K562 (cell line): ENCODE data around the gene CUEDC2. TPM values are rescaled to one million over a fixed set of nuclear protein-coding genes. Genes with fewer than 3 reads are reported as not detected.

Experiments used
- AFF4 ChIP-seq: sonication (generic); formaldehyde crosslinking; IDR thresholded peaks from 2 replicates; pipeline ENCODE4 v1.8.0; 2023; ENCODE audit warnings: mild to moderate bottlenecking, missing genetic modification reagents
- BRCA1 ChIP-seq, 2 experiments: fragments of 450-650 bp in 1 of 2; sonication (generic) in 1 of 2; formaldehyde crosslinking in 1 of 2; IDR thresholded peaks; 2 replicates each; pipeline versions ENCODE4 v1.5.0 to v1.6.1; 2017 to 2020; ENCODE audit warnings: mild to moderate bottlenecking in 1 of 2, missing genetic modification reagents in 1 of 2
- CHAMP1 ChIP-seq: fragments of 450-650 bp; IDR thresholded peaks from 2 replicates; pipeline ENCODE4 v1.6.1; 2016; ENCODE audit warnings: mild to moderate bottlenecking
- DDX20 ChIP-seq: fragments of 450-650 bp; IDR thresholded peaks from 2 replicates; pipeline ENCODE4 v1.6.1; 2016; ENCODE audit warnings: missing genetic modification characterization, low read depth, mild to moderate bottlenecking, missing compliant biosample characterization, moderate library complexity
- HNRNPK ChIP-seq: fragments of 200-400 bp; formaldehyde crosslinking; IDR thresholded peaks from one replicate; pipeline ENCODE4 v1.6.1; 2018; ENCODE audit warnings: mild to moderate bottlenecking, low read depth, low read length; ENCODE audit not compliant: poor library complexity, severe bottlenecking
- MAZ ChIP-seq, 2 experiments: fragments of 450-650 bp in 1 of 2; sonication (generic) in 1 of 2; formaldehyde crosslinking; IDR thresholded peaks in 1 of 2; conservative IDR thresholded peaks in 1 of 2; 2 replicates each; pipeline versions ENCODE4 v1.4.0 to v1.5.0; 2020; ENCODE audit warnings: mild to moderate bottlenecking in 1 of 2, missing genetic modification reagents in 1 of 2
- RBM34 ChIP-seq: fragments of 200-400 bp; formaldehyde crosslinking; IDR thresholded peaks from 2 replicates; pipeline ENCODE4 v1.6.1; 2018; ENCODE audit warnings: low read length, borderline replicate concordance; ENCODE audit not compliant: insufficient read depth
- SMARCA4 ChIP-seq: fragments of 450-650 bp; IDR thresholded peaks from 2 replicates; pipeline ENCODE4 v1.6.1; 2016
- U2AF2 ChIP-seq: fragments of 200-400 bp; formaldehyde crosslinking; optimal IDR thresholded peaks from 2 replicates; pipeline ENCODE3; 2017; ENCODE audit warnings: low read depth, mild to moderate bottlenecking, low read length
- ZBTB9 ChIP-seq: fragments of 450-650 bp; formaldehyde crosslinking; IDR thresholded peaks from 2 replicates; pipeline ENCODE4 v1.4.0; 2020; ENCODE audit warnings: mild to moderate bottlenecking, moderate library complexity
- polyA plus RNA-seq, 8 experiments: library from polyadenylated mRNA; depleted of rRNA in 4 of 8; stranded (reverse) in 5 of 8; unstranded in 3 of 8; fragments of >200 nt; fragmentation: Nextera tagmentation in 2 of 8; fragmentation: Illumina TruSeq in 1 of 8; extraction: Ambion mirVana in 2 of 8; extraction: Trizol in 1 of 8; gene quantifications; 2 replicates each; pipeline versions ENCODE4 v1.2.1 to v1.2.3, GENCODE V29; 2011 to 2014; ENCODE audit warnings: inconsistent platforms in 1 of 8, missing spikeins in 1 of 8
- total RNA-seq, 7 experiments: library from RNA; depleted of rRNA in 6 of 7; stranded (reverse); fragments of >200 nt in 6 of 7; fragmentation: Illumina TruSeq in 2 of 7; extraction: Trizol in 2 of 7; gene quantifications; 2 replicates each; pipeline versions ENCODE4 v1.2.1 to v1.2.3, GENCODE V29; 2011 to 2021; ENCODE audit warnings: low replicate concordance in 1 of 7
- TF ChIP-seq, protein P1 (sequence below): fragments of 250-450 bp; sonication (Bioruptor Pico); IDR thresholded peaks from 2 replicates; pipeline ENCODE4 v1.4.0; 2020; ENCODE audit warnings: mild to moderate bottlenecking, moderate library complexity
- TF ChIP-seq, protein P2 (sequence below): fragments of 250-450 bp; sonication (Bioruptor Pico); IDR thresholded peaks from 2 replicates; pipeline ENCODE4 v1.4.0; 2020; ENCODE audit warnings: mild to moderate bottlenecking

CUEDC2 gene
- total and polyA plus RNA-seq, 9 of the 15 experiments (the other 6 are each of a cell fraction or from before 2014, with no cell fraction given): 8.5 to 48.9 (median 27.4) TPM

GRCh38 chr10:102420714-102421506 is 11.5 kb downstream of the CUEDC2 start, which contains the start of gene FBXL15 (continued):
- TF ChIP-seq, protein P1, sequence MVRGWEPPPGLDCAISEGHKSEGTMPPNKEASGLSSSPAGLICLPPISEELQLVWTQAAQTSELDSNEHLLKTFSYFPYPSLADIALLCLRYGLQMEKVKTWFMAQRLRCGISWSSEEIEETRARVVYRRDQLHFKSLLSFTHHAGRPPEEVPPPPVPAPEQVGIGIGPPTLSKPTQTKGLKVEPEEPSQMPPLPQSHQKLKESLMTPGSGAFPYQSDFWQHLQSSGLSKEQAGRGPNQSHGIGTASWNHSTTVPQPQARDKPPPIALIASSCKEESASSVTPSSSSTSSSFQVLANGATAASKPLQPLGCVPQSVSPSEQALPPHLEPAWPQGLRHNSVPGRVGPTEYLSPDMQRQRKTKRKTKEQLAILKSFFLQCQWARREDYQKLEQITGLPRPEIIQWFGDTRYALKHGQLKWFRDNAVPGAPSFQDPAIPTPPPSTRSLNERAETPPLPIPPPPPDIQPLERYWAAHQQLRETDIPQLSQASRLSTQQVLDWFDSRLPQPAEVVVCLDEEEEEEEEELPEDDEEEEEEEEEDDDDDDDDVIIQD: no peak
- TF ChIP-seq ZBTB9 (CRISPR knock-in tag) (0 out of 2 replicates have a peak, but pooled peaks have one; percentile 51), U2AF2 (no peak), HNRNPK (no peak), BRCA1 (IDR thresholded peaks at IDR 0.05) (no peak), BRCA1 (CRISPR knock-in tag; IDR thresholded peaks at IDR 0.05) (no peak), AFF4 (peak; percentile 75; the same call in 1 of the 2 replicates), CHAMP1 (no peak), SMARCA4 (no peak), DDX20 (tag) (no peak), RBM34 (no peak), MAZ (CRISPR knock-in tag; conservative IDR thresholded peaks at IDR 0.05 in 1 of 2, IDR thresholded peaks at IDR 0.05 in 1 of 2) (peak; percentile 59 to 81; a peak in 3 of 4 replicates)
- TF ChIP-seq, protein P2, sequence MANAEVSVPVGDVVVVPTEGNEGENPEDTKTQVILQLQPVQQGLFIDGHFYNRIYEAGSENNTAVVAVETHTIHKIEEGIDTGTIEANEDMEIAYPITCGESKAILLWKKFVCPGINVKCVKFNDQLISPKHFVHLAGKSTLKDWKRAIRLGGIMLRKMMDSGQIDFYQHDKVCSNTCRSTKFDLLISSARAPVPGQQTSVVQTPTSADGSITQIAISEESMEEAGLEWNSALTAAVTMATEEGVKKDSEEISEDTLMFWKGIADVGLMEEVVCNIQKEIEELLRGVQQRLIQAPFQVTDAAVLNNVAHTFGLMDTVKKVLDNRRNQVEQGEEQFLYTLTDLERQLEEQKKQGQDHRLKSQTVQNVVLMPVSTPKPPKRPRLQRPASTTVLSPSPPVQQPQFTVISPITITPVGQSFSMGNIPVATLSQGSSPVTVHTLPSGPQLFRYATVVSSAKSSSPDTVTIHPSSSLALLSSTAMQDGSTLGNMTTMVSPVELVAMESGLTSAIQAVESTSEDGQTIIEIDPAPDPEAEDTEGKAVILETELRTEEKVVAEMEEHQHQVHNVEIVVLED: no peak
